Vagina (tissue), 2 donors: ENCODE results near the gene NUDCD3. TPM values are rescaled to one million over a fixed set of nuclear protein-coding genes. Genes with fewer than 3 reads are reported as not detected.

Experiments used
- DNase-seq, 2 donors: peaks; one replicate each; pipeline ENCODE4 v3.0.0-alpha.2; 2017; ENCODE audit errors: extremely low spot score in 2 of 2
- H3K27ac ChIP-seq: fragments of 200-600 bp; sonication (generic); one replicate; pipeline ENCODE4 v1.5.1; 2019
- H3K27me3 ChIP-seq: fragments of 200-600 bp; sonication (generic); one replicate; pipeline ENCODE4 v1.5.1; 2019
- H3K36me3 ChIP-seq, 2 donors: fragments of 200-600 bp; sonication (generic); one replicate each; pipeline ENCODE4 v1.5.1; 2017 to 2019
- H3K4me1 ChIP-seq: fragments of 200-600 bp; sonication (generic); one replicate; pipeline ENCODE4 v1.5.1; 2019
- H3K4me3 ChIP-seq, 2 donors: fragments of 200-600 bp; sonication (generic); 1 replicate in 1 of 2; 2 replicates in 1 of 2; pipeline ENCODE4 v1.5.1; 2016 to 2019
- H3K9me3 ChIP-seq: fragments of 200-600 bp; sonication (generic); one replicate; pipeline ENCODE4 v1.5.1; 2019
- CTCF ChIP-seq, 3 experiments: fragments of 450-650 bp in 2 of 3; fragments of 200-600 bp in 1 of 3; sonication (generic) in 1 of 3; IDR thresholded peaks; one replicate each; pipeline ENCODE4 v1.5.1; 2017 to 2019; ENCODE audit warnings: antibody characterized with exemption in 3 of 3, mild to moderate bottlenecking in 2 of 3, moderate library complexity in 2 of 3
- POLR2A ChIP-seq, 2 donors: fragments of 450-650 bp; IDR thresholded peaks; one replicate each; pipeline ENCODE4 v1.6.1; 2017; ENCODE audit warnings: antibody characterized with exemption in 2 of 2, mild to moderate bottlenecking in 2 of 2, moderate library complexity in 2 of 2
- POLR2AphosphoS5 ChIP-seq, 2 donors: sonication (generic); formaldehyde crosslinking; IDR thresholded peaks; one replicate each; pipeline ENCODE4 v1.9.0; 2017; ENCODE audit warnings: antibody characterized with exemption in 2 of 2, mild to moderate bottlenecking in 2 of 2, low read depth in 1 of 2; ENCODE audit not compliant: insufficient read depth in 1 of 2
- intact Hi-C: fragments of 100-400 bp; cut with DNase I; formaldehyde crosslinking; loops from one replicate; pipeline ENCODE4 v1.15.1; 2023
- total RNA-seq: library from RNA; depleted of rRNA; stranded (reverse); fragments of >200 nt; gene quantifications from one replicate; pipeline ENCODE4 v1.2.3, GENCODE V29; 2016

The NUDCD3 gene
- total RNA-seq, 1 donor from 2014 or later = 48.6 TPM

GRCh38 chr7:44522315-44522714, 31.9 kb upstream of the NUDCD3 start:
- DNase-seq = no peak
- Histone ChIP-seq H3K27me3 (no peaks in the 10 kb centered on the region), H3K9me3 (no peaks in the 10 kb centered on the region), H3K4me1 (no peaks in the 10 kb centered on the region), H3K27ac (no peak overlapping the region), H3K36me3 (no peaks in the 10 kb centered on the region), H3K4me3 (no peak overlapping the region)
- no peak for TF ChIP-seq POLR2A (IDR thresholded peaks at IDR 0.05)
- no peak for TF ChIP-seq POLR2AphosphoS5 (IDR thresholded peaks at IDR 0.05; ENCODE audit: insufficient read depth in 1 of 2, low read depth in 1 of 2)
- no peak for TF ChIP-seq CTCF (IDR thresholded peaks at IDR 0.05)
- intact Hi-C loops = no loop called here

GRCh38 chr7:44521347-44522095, 31.1 kb upstream of the NUDCD3 start:
- H3K27ac ChIP-seq = no peak overlapping the region
- DNase-seq = peak in 1 of 2 donors; percentile 64
- no peaks in the 10 kb centered on the region for H3K27me3 ChIP-seq
- intact Hi-C loops = no loop called here
- no peak overlapping the region for H3K4me3 ChIP-seq
- H3K9me3 ChIP-seq = no peaks in the 10 kb centered on the region
- H3K4me1 ChIP-seq = no peaks in the 10 kb centered on the region
- TF ChIP-seq POLR2AphosphoS5 (IDR thresholded peaks at IDR 0.05; ENCODE audit: insufficient read depth in 1 of 2, low read depth in 1 of 2) (no peak), CTCF (IDR thresholded peaks at IDR 0.05) (no peak), POLR2A (IDR thresholded peaks at IDR 0.05) (no peak)
- H3K36me3 ChIP-seq = no peaks in the 10 kb centered on the region

- TF ChIP-seq POLR2AphosphoS5 (IDR thresholded peaks at IDR 0.05; ENCODE audit: insufficient read depth in 1 of 2, low read depth in 1 of 2) (no peak), POLR2A (IDR thresholded peaks at IDR 0.05) (no peak), CTCF (IDR thresholded peaks at IDR 0.05) (no peak)
- H3K27ac ChIP-seq = no peak overlapping the region
- DNase-seq = peak in 1 of 2 donors; percentile 56
- no peaks in the 10 kb centered on the region for H3K9me3 ChIP-seq
- H3K36me3 ChIP-seq = no peaks in the 10 kb centered on the region
- no peak overlapping the region for H3K4me3 ChIP-seq
- H3K27me3 ChIP-seq = no peaks in the 10 kb centered on the region
- intact Hi-C loops = no loop called here
- H3K4me1 ChIP-seq = no peaks in the 10 kb centered on the region
Measured at GRCh38 chr7:44520574-44520973, 30.1 kb upstream of the NUDCD3 start.

- no peaks in the 10 kb centered on the region for H3K27me3 ChIP-seq
- no peaks in the 10 kb centered on the region for H3K36me3 ChIP-seq
- H3K9me3 ChIP-seq = no peaks in the 10 kb centered on the region
- H3K4me1 ChIP-seq = no peaks in the 10 kb centered on the region
- TF ChIP-seq CTCF (IDR thresholded peaks at IDR 0.05) (no peak), POLR2AphosphoS5 (IDR thresholded peaks at IDR 0.05; ENCODE audit: insufficient read depth in 1 of 2, low read depth in 1 of 2) (no peak), POLR2A (IDR thresholded peaks at IDR 0.05) (no peak)
- H3K27ac ChIP-seq = no peak overlapping the region
- no peak for DNase-seq
- no peak overlapping the region for H3K4me3 ChIP-seq
- intact Hi-C loops = loop anchor here (5.0 kb wide), 1 partner anchor 1127 kb away; no protein-coding TSS in a partner anchor
Measured at GRCh38 chr7:44519546-44519945, 29.1 kb upstream of the NUDCD3 start.

- Histone ChIP-seq H3K27ac (no peak overlapping the region), H3K36me3 (no peaks in the 10 kb centered on the region), H3K27me3 (no peaks in the 10 kb centered on the region), H3K9me3 (no peaks in the 10 kb centered on the region), H3K4me3 (no peak overlapping the region), H3K4me1 (no peaks in the 10 kb centered on the region)
- peak in 1 of 2 donors; percentile 8 for DNase-seq
- intact Hi-C loops = loop anchor here (5.0 kb wide), 1 partner anchor 1126 kb away; no protein-coding TSS in a partner anchor
- TF ChIP-seq CTCF (IDR thresholded peaks at IDR 0.05) (no peak), POLR2AphosphoS5 (IDR thresholded peaks at IDR 0.05; ENCODE audit: insufficient read depth in 1 of 2, low read depth in 1 of 2) (no peak), POLR2A (IDR thresholded peaks at IDR 0.05) (no peak)
Measured at GRCh38 chr7:44518761-44519160, 28.3 kb upstream of the NUDCD3 start.
